VCaP (cell line): Measurements from ENCODE around the gene CAB39.

ENCODE experiments used
- H3K27ac ChIP-seq: fragments of 450-650 bp; 2 replicates; pipeline ENCODE4 v1.5.1; 2017
- CTCF ChIP-seq: fragments of 450-650 bp; conservative IDR thresholded peaks from 2 replicates; pipeline ENCODE4 v1.5.1; 2017; ENCODE audit warnings: mild to moderate bottlenecking, moderate library complexity

The CAB39 gene

GRCh38 chr2:230731512-230731911 is 18.9 kb downstream of the CAB39 start:
- H3K27ac ChIP-seq = peak overlapping the region; percentile 53; the same call in 1 of the 2 replicates
- no peak for TF ChIP-seq CTCF

GRCh38 chr2:230732914-230733401 is 20.3 kb downstream of the CAB39 start:
- TF ChIP-seq CTCF = no peak

GRCh38 chr2:230734247-230735175 is 21.9 kb downstream of the CAB39 start:
- H3K27ac ChIP-seq = peak overlapping the region; percentile 94; the same call in 1 of the 2 replicates
- no peak for TF ChIP-seq CTCF

More at GRCh38 chr2:230732914-230733401, 20.3 kb downstream of the CAB39 start:
- H3K27ac ChIP-seq = no peak overlapping the region

- TF ChIP-seq CTCF = no peak
- H3K27ac ChIP-seq = peak overlapping the region; percentile 94
Observed at GRCh38 chr2:230735884-230736283, 23.2 kb downstream of the CAB39 start.

- H3K27ac ChIP-seq = peak overlapping the region; percentile 94
- TF ChIP-seq CTCF = no peak
Observed at GRCh38 chr2:230737300-230737699, 24.7 kb downstream of the CAB39 start.

GRCh38 chr2:230737791-230738226 is 25.2 kb downstream of the CAB39 start:
- no peak for TF ChIP-seq CTCF
- H3K27ac ChIP-seq = peak overlapping the region; percentile 94

- peak overlapping the region; percentile 94 for H3K27ac ChIP-seq
- TF ChIP-seq CTCF = no peak
Observed at GRCh38 chr2:230738391-230738811, 25.8 kb downstream of the CAB39 start.
